Skeletal muscle tissue (tissue), 4 donors: ENCODE measurements around the gene LSG1. TPM values are rescaled to one million over a fixed set of nuclear protein-coding genes. Genes with fewer than 3 reads are reported as not detected.
"Not testable (repeated sequence)": the region's sequence is repeated elsewhere in the genome, so short reads cannot be mapped to it uniquely, and the experiment has no call there.

Source experiments
- H3K27ac ChIP-seq: one replicate; pipeline ENCODE4 v1.7.0; 2013; ENCODE audit warnings: mild to moderate bottlenecking, low read depth, low read length, inconsistent platforms
- H3K27me3 ChIP-seq, 3 donors: one replicate each; pipeline ENCODE4 v1.7.0; 2013; ENCODE audit warnings: low read length in 3 of 3; ENCODE audit not compliant: control insufficient read depth in 3 of 3, insufficient read depth in 3 of 3
- H3K36me3 ChIP-seq, 3 donors: one replicate each; pipeline ENCODE4 v1.7.0; 2013; ENCODE audit warnings: low read length in 3 of 3; ENCODE audit not compliant: control insufficient read depth in 3 of 3, insufficient read depth in 3 of 3
- H3K4me1 ChIP-seq, 3 donors: one replicate each; pipeline ENCODE4 v1.7.0; 2013; ENCODE audit warnings: low read length in 3 of 3, mild to moderate bottlenecking in 3 of 3; ENCODE audit not compliant: control insufficient read depth in 3 of 3, insufficient read depth in 3 of 3
- H3K4me3 ChIP-seq, 3 donors: one replicate each; pipeline ENCODE4 v1.7.0; 2013; ENCODE audit warnings: low read length in 3 of 3
- H3K9ac ChIP-seq, 3 donors: one replicate each; pipeline ENCODE4 v1.7.0; 2013; ENCODE audit warnings: low read length in 3 of 3, mild to moderate bottlenecking in 3 of 3, moderate library complexity in 2 of 3, low read depth in 1 of 3
- H3K9me3 ChIP-seq, 3 donors: one replicate each; pipeline ENCODE4 v1.7.0; 2013; ENCODE audit warnings: low read length in 3 of 3; ENCODE audit not compliant: control insufficient read depth in 3 of 3
- total RNA-seq: library from RNA; depleted of rRNA; stranded (reverse); fragments of >200 nt; gene quantifications from one replicate; pipeline ENCODE4 v1.2.3, GENCODE V29; 2014
- donor health status: Osteomylitis.

LSG1 gene
- total RNA-seq, 1 donor from 2014 or later: 36.5 TPM

DNA sequence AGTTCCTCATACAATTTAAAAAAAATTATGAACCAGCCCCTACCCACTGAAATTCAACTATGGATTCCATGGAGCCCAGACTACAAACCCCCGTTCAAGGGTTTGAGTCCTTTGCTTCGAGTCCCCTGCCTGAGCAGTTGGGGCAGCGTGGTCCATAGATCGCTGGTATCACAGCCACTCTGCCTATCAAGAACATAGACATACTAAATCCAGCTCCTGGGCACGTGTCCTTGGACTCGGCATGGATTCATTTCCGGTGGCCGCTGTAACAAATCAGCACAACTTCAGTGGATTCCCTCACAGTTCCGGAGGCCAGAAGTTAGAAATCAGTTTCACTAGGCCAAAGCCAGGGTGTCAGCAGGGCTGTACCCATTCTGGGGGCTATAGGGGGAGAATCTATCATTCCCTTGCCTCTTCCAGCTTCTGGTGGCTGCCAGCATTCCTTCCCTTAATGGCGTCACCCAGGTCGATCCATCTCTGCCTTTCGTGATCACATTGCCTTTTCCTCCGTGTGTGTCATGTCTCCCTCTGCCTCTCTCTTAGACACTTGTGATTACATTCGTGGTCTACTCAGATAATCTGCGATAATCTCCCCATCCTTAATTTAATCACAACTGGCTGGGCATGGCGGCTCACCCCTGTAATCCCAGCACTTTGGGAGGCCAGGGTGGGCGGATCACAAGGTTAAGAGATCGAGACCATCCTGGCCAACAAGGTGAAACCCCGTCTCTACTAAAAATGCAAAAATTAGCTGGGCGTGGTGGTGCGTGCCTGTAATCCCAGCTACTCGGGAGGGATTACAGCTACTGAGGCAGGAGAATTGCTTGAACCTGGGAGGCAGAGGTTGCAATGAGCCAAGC, 34.2 kb downstream of the LSG1 start:
- Histone ChIP-seq H3K36me3 (peaks cover 14 to 24% (median 15%) of the 10 kb centered on the region in 3 donors), H3K9ac (no peak overlapping the region), H3K4me3 (no peak overlapping the region), H3K27me3 (no peaks in the 10 kb centered on the region), H3K27ac (no peak overlapping the region), H3K4me1 (peaks cover 3 to 6% (median 5%) of the 10 kb centered on the region in 3 donors), H3K9me3 (no peaks in the 10 kb centered on the region)

DNA sequence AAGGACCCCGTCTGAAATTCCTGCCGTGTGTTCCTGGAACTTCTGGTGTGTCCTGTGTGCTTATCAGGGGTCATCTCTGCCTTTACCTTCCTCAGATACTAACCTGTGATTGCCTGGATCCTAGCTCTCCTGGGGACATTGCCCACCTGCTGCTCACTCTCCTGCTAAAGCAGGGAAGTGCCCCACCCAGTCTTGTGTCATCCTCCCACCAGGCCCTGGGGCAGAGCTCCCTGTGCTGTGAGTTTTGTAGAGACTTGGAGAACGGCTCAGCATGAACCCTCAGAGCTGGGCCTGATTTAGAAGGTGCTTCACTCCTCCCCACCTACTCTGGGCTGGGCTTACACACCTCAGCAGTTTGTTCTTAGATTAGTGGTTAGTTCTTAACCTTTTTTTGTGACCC, 34.9 kb downstream of the LSG1 start:
- no peak overlapping the region for H3K9ac ChIP-seq
- peaks cover 12 to 19% (median 13%) of the 10 kb centered on the region in 3 donors for H3K36me3 ChIP-seq
- H3K4me1 ChIP-seq: peaks cover 3 to 11% (median 8%) of the 10 kb centered on the region in 3 donors
- H3K27ac ChIP-seq: no peak overlapping the region
- H3K9me3 ChIP-seq: no peaks in the 10 kb centered on the region
- no peaks in the 10 kb centered on the region for H3K27me3 ChIP-seq
- H3K4me3 ChIP-seq: no peak overlapping the region

DNA sequence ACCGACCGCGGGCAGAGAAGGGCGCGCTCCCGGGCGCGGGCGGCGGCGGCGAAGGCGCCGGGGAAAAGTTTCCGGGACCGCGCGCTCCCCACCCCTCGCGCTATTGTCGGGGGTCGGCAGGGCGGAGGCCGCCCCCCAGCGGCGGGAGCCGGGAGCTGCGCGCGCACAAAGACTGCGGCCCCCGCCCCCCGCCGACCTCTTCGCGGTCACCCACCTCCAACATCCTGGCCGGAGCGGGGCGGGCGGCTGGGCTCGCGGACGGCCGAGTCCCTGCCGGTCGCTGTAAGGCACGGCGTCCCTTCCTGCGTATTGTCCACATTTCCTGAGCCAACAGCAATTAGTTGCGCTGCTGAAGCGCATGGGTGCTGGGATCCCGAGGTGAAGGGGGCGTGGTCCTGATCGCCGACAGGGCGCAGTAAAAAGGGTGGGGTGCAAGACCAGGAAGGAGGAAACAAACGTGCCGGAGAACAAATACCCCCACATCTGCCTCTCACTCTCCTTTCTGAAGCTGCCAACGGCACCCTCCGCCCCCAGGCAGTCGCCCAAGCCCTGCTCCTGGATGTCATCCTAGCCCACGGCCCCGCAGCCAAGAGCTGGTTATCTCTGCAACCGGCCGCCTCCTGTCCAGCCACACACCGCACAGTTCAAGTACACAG, 38.5 kb downstream of the LSG1 start, which contains the start of gene TMEM44:
Gene TMEM44 (minus strand): TSS at position 71 of the 656 bp plus-strand sequence. CDS start 204 bp downstream, outside the sequence.
- Histone ChIP-seq H3K27me3 (no peaks in the 10 kb centered on the region), H3K9me3 (no peaks in the 10 kb centered on the region), H3K4me1 (peaks cover 3 to 11% (median 6%) of the 10 kb centered on the region in 3 donors), H3K36me3 (peaks cover 0 to 4% (median 1%) of the 10 kb centered on the region in 3 donors), H3K27ac (peak within 1 kb of the TSS; percentile 44), H3K9ac (peak within 1 kb of the TSS; percentile 59 to 70 (median 70)), H3K4me3 (peak within 1 kb of the TSS; percentile 81 to 83 (median 81))

DNA sequence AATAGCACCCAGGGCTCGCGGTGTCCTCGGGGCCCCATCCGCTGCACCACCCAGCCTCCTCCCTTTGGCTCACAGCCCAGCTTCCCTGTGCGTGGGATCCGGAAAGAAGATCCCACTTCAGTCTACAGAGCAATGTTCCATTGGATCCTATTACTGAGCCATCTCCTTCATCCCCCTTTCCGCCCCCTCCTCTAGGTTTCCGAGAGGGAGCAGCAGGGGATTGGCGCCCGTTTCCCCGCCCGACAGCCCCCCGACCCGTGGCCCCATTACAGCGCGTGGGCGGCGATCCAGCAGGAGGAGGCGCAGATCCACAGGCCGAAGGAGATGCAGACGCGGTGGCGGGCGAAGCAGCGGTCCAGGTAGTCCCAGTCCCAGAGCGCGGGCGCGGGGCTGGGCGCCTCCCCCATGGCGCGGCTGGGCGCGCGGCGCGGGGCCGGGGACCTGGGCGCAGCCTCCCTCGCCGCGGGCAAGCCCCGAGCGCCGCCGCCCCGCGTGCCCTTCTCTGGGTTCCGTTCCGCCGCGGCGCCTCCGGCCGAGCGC, 39.1 kb downstream of the LSG1 start:
- H3K4me3 ChIP-seq: peak overlapping the region; percentile 69 to 81 (median 81)
- peaks cover 0 to 8% (median 2%) of the 10 kb centered on the region in 3 donors for H3K36me3 ChIP-seq
- H3K9ac ChIP-seq: peak overlapping the region; percentile 45 to 64 (median 57)
- H3K9me3 ChIP-seq: no peaks in the 10 kb centered on the region
- H3K27me3 ChIP-seq: no peaks in the 10 kb centered on the region
- H3K4me1 ChIP-seq: peaks cover 3 to 11% (median 6%) of the 10 kb centered on the region in 3 donors
- H3K27ac ChIP-seq: no peak overlapping the region

DNA sequence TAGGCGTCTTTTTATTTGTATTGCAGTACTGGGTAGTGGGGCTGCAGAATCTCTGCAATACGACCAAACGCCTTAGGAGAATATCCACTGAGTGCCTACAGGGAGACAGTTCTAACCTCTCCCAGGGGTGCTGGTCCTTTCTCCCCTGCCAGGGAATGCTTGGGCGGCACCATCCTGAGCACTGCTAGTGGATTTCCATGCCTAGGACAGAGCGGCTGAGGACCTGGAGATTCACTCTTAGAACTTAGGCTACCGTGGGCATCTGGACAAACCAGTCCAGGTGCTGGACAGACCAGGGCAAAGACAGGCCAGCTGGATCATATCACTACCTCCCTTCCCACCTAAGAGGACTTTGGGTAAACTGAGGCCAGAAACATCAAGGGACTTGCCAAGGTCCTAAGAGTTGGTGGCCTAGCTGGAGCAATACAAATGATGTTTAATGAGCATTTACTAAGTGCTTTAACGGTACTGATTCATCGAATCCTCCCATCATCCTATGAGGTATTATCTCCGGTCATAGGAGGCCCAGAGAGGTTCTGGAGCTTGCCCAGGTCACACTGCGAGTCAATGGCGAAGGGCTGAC, 39.7 kb downstream of the LSG1 start:
- peaks cover 3 to 11% (median 6%) of the 10 kb centered on the region in 3 donors for H3K4me1 ChIP-seq
- H3K36me3 ChIP-seq: peaks cover 0 to 8% (median 2%) of the 10 kb centered on the region in 3 donors
- no peak overlapping the region for H3K27ac ChIP-seq
- H3K4me3 ChIP-seq: peak overlapping the region; percentile 69 to 81 (median 81)
- peak overlapping the region in 2 of 3 donors; percentile 45 to 57 for H3K9ac ChIP-seq
- no peaks in the 10 kb centered on the region for H3K9me3 ChIP-seq
- H3K27me3 ChIP-seq: no peaks in the 10 kb centered on the region

DNA sequence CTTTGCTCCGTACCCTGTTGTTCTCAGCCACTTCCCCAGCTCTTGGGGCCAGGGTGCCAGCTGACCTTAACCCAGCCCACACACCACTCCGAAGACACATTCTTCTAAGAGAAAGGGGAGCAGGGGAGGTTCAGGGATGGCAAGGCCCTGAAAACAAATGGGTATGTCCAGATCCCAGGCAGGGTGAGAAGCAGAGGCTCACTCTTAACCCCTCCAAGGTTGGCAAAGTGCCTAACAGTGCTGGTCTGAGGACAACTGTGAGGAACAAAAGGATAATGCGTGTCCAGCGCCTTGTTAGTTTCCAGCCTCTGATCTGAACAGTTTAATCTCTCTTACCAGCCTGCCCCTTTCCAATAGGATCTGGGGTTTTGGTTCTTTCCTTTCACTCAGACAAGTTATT, 40.3 kb downstream of the LSG1 start:
- H3K4me1 ChIP-seq: peaks cover 3 to 11% (median 6%) of the 10 kb centered on the region in 3 donors
- no peak overlapping the region for H3K27ac ChIP-seq
- peaks cover 0 to 8% (median 2%) of the 10 kb centered on the region in 3 donors for H3K36me3 ChIP-seq
- no peaks in the 10 kb centered on the region for H3K27me3 ChIP-seq
- no peak overlapping the region for H3K9ac ChIP-seq
- no peaks in the 10 kb centered on the region for H3K9me3 ChIP-seq
- H3K4me3 ChIP-seq: no peak overlapping the region

DNA sequence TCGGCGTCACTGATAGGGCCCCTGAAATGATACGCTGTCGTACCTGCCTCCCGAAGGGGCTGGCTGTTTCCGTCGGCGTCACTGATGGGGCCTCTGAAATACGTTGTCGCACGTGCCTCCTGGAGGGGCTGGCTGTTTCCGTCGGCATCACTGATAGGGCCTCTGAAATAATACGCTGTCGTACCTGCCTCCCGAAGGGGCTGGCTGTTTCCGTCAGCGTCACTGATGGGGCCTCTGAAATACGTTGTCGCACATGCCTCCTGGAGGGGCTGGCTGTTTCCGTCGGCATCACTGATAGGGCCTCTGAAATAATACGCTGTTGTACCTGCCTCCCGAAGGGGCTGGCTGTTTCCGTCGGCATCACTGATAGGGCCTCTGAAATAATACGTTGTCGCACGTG, 41.3 kb downstream of the LSG1 start:
- not testable (repeated sequence) for H3K4me3 ChIP-seq, H3K9me3 ChIP-seq, H3K36me3 ChIP-seq, H3K27ac ChIP-seq, H3K27me3 ChIP-seq, H3K9ac ChIP-seq
- H3K4me1 ChIP-seq: peaks cover 3 to 11% (median 6%) of the 10 kb centered on the region in 3 donors

DNA sequence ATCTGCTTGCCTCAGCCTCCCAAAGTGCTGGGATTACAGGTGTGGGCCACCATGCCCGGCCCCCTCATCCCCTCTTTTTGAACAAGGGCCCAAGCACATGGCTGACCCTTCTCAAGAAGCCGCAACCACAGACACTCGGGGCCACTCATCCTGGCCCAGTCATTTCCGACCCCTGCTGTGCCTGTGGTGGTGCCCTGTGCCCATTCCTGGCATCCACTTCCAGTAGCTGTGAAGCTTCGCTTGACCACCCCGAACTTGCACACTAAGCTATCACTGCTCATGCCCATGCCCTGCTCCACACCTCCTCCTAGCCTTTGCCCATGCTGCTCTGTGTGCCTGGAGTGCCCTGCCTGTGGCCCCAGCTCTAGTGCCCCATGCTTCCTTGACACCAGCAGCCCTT, 47.0 kb downstream of the LSG1 start:
- no peaks in the 10 kb centered on the region for H3K27me3 ChIP-seq
- H3K36me3 ChIP-seq: peaks cover 4 to 7% (median 4%) of the 10 kb centered on the region in 3 donors

DNA sequence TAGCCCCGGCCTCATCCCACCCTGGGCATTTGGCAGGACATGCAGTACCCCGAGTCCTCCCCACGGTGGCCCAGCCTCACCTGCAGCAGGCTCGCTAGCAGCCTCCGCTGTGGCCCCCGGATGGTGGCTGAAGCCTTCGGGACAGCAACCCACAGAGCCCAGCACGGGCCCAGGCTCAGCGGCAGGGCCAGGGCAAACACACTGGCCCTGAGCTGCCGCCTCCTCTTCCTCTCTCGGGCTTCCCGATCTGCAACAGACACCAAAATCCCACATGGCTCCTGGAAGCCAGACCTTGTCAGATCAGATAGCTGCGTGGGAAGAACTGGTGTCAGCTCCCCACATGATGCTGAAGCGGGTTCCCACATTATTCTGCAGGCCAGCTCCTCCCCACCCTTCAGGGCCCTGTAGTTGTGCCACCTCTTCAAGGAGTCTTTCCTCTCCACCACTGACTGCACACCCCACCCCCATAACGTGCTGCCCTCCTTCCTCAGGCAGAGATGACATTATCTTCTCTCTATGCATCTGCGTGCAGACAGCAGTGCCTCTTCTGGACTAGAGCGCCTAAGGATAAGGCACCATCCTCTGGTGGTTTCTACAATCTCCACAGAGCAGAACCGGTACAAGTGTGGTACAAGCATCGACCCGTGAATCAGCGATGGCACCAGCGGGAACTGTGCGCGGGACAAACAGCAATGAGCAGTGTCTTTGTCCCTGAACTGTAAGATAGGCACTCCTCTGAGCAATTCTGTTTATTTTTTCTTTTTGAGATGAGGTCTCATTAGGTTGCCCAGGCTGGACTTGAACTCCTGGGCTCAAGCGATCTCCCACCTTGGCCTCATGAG, 48.3 kb downstream of the LSG1 start:
- H3K27me3 ChIP-seq: no peaks in the 10 kb centered on the region
- no peak overlapping the region for H3K9ac ChIP-seq
- no peak overlapping the region for H3K4me3 ChIP-seq
- peaks cover 4 to 7% (median 4%) of the 10 kb centered on the region in 3 donors for H3K36me3 ChIP-seq
- H3K9me3 ChIP-seq: no peaks in the 10 kb centered on the region
- H3K27ac ChIP-seq: no peak overlapping the region
- H3K4me1 ChIP-seq: no peaks in the 10 kb centered on the region

More for the DNA sequence above, 47.0 kb downstream of the LSG1 start:
- no peak overlapping the region for H3K9ac ChIP-seq
- H3K4me1 ChIP-seq: no peaks in the 10 kb centered on the region
- no peaks in the 10 kb centered on the region for H3K9me3 ChIP-seq
- H3K27ac ChIP-seq: no peak overlapping the region
- H3K4me3 ChIP-seq: no peak overlapping the region
